HG02759 (cell line): ENCODE data around the gene ACOXL.

Experiments
- ATAC-seq: cut with Tn5 transposase; IDR thresholded peaks from one replicate; pipeline ENCODE4 v1.9.1; 2021; ENCODE audit warnings: mild to moderate bottlenecking, moderate library complexity; ENCODE audit not compliant: unreplicated experiment

Gene ACOXL

GRCh38 chr2:110872521-110872920, 140.1 kb downstream of the ACOXL start:
- ATAC-seq, result no peak

- ATAC-seq, result peak; percentile 35
Observed at GRCh38 chr2:110873056-110873502, 140.7 kb downstream of the ACOXL start.

- no peak for ATAC-seq
Observed at GRCh38 chr2:110873597-110874452, 141.5 kb downstream of the ACOXL start.

GRCh38 chr2:110874453-110875383, 142.3 kb downstream of the ACOXL start:
- ATAC-seq, result peak; percentile 62

GRCh38 chr2:110875384-110875725, 143.0 kb downstream of the ACOXL start:
- no peak for ATAC-seq

GRCh38 chr2:110876167-110876999, 144.0 kb downstream of the ACOXL start:
- no peak for ATAC-seq

- ATAC-seq, result no peak
Observed at GRCh38 chr2:110877031-110877827, 144.9 kb downstream of the ACOXL start.

- no peak for ATAC-seq
Observed at GRCh38 chr2:110878150-110878549, 145.8 kb downstream of the ACOXL start.

GRCh38 chr2:110881908-110882307, 149.5 kb downstream of the ACOXL start:
- no peak for ATAC-seq

GRCh38 chr2:110883406-110883805, 151.0 kb downstream of the ACOXL start:
- no peak for ATAC-seq

- ATAC-seq, result no peak
Observed at GRCh38 chr2:110885256-110885655, 152.9 kb downstream of the ACOXL start.

- no peak for ATAC-seq
Observed at GRCh38 chr2:110886826-110887573, 154.6 kb downstream of the ACOXL start.

- no peak for ATAC-seq
Observed at GRCh38 chr2:110888411-110888810, 156.0 kb downstream of the ACOXL start.

- no peak for ATAC-seq
Observed at GRCh38 chr2:110891626-110892025, 159.3 kb downstream of the ACOXL start.

GRCh38 chr2:110896226-110896625, 163.9 kb downstream of the ACOXL start:
- no peak for ATAC-seq

GRCh38 chr2:110897966-110898365, 165.6 kb downstream of the ACOXL start:
- no peak for ATAC-seq

- ATAC-seq, result no peak
Observed at GRCh38 chr2:110900191-110900590, 167.8 kb downstream of the ACOXL start.

GRCh38 chr2:110903548-110903947, 171.2 kb downstream of the ACOXL start:
- no peak for ATAC-seq

GRCh38 chr2:110904116-110904778, 171.9 kb downstream of the ACOXL start:
- ATAC-seq, result no peak
